Measurements from ENCODE around the gene SMIM1.

- TF ChIP-seq, protein P1, sequence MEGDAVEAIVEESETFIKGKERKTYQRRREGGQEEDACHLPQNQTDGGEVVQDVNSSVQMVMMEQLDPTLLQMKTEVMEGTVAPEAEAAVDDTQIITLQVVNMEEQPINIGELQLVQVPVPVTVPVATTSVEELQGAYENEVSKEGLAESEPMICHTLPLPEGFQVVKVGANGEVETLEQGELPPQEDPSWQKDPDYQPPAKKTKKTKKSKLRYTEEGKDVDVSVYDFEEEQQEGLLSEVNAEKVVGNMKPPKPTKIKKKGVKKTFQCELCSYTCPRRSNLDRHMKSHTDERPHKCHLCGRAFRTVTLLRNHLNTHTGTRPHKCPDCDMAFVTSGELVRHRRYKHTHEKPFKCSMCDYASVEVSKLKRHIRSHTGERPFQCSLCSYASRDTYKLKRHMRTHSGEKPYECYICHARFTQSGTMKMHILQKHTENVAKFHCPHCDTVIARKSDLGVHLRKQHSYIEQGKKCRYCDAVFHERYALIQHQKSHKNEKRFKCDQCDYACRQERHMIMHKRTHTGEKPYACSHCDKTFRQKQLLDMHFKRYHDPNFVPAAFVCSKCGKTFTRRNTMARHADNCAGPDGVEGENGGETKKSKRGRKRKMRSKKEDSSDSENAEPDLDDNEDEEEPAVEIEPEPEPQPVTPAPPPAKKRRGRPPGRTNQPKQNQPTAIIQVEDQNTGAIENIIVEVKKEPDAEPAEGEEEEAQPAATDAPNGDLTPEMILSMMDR (IDR thresholded peaks at IDR 0.05; ENCODE audit: insufficient read depth, low read depth, low read length), result no peak
- TF ChIP-seq EZH2 (IDR thresholded peaks at IDR 0.05; ENCODE audit: insufficient read depth, low read length), result no peak
Measured at GRCh38 chr1:3788756-3789420, 16.3 kb downstream of the SMIM1 start.
